Activated effector memory CD4-positive, alpha-beta T cell treated with Interleukin-2 at 50 U/mL for 16 hours (primary cell): Measurements from ENCODE around the gene BORCS5.
A peak's percentile ranks its signal among the peaks of the same experiment; 100 is the strongest.
"Not testable (repeated sequence)": the region's sequence is repeated elsewhere in the genome, so short reads cannot be mapped to it uniquely, and the experiment has no call there.

Source experiments
- DNase-seq: peaks from one replicate; pipeline ENCODE4 v3.0.0-alpha.2; 2020

The BORCS5 gene

DNA sequence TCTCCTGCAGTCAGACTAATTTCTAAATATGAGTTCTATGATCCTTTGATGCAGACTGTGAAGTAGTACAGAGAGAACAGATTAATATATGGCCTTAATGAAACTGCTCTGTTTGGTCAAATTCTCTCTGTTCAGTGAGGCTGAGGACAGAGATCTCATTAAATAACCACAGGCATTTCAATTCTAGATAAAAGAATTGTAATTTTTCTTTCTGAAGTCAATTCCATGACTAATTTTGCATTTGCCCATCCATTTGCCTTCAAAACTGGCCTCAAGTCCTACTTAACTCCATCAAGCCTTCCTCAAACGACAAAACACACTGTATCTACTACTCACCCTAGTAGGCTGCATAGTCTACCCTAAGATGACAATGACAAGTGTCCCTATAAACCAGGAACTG lies 138.7 kb downstream of the BORCS5 start:
- DNase-seq = no peak

GRCh38 chr12:12498210-12498609 lies 141.3 kb downstream of the BORCS5 start:
- DNase-seq = no peak

- no peak for DNase-seq
These were observed 143.2 kb downstream of the BORCS5 start for GRCh38 chr12:12499909-12500604.

DNA sequence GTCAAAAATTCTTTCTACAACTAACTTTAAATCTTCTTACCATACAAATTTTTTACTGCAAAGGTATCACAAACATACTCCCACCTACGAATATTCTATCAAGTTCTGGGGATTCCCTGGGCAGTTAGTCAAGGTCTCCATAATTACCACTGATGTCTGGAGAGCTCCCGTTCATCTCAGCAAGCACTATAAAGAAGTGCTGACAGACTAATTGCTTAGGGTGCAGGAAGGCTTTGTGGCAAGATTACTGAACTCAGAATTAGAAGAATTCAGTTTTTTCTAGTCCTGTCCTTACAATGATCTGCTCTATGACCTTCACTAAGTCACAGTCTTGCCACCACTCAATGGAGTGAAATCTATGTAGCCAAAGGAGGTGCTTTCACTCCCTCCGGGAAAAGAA lies 144.2 kb downstream of the BORCS5 start:
- DNase-seq = no peak

GRCh38 chr12:12502130-12502814 lies 145.4 kb downstream of the BORCS5 start:
- DNase-seq = not testable (repeated sequence)

- no peak for DNase-seq
These were observed 145.9 kb downstream of the BORCS5 start for GRCh38 chr12:12502815-12503151.

GRCh38 chr12:12503384-12504078 lies 146.7 kb downstream of the BORCS5 start:
- peak; percentile 25 for DNase-seq

DNA sequence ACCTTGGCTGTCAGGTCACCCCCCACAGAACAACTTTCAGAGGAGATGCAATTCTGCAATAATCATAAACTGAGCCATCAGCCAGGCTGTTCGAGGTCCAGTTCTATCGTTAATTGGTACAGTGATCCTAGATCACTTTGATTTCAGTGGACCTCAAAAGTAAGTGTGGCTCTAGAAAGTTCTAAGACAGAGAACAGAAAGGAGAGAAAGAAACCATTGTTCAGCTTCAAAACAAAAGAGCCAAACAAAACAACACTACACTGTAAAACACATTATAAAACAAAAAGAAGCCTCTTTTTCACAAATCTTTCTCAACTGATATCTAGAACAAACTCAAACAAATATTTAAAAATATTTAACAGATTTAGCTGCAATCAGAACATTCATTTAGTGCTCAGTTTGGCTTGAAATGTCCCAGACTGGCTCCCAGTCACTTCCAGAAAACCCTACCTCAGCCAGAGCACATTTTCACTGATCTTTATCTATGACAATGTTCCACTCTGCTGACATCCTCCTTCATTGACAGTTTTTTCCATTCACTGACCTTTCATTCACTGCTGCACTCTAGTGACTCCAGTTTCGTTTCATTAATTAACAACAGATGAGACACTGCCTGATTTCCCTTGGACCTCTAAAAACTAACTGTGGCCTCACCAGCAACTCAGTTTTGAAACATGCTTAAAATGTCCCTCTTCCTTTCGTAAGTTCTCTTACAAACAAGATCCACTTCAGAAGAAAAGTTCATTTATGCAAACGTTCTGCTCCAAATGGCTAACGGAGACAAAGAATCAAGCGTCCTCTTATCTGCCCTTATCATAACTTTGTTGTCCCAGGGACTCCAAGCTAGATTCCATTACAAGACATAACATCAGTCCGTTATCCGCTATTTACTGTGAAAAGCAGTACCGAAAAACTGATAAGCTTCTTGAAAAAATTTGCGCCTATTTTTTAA lies 148.9 kb downstream of the BORCS5 start:
- DNase-seq = no peak

GRCh38 chr12:12506496-12506890 lies 149.6 kb downstream of the BORCS5 start:
- DNase-seq = no peak

DNA sequence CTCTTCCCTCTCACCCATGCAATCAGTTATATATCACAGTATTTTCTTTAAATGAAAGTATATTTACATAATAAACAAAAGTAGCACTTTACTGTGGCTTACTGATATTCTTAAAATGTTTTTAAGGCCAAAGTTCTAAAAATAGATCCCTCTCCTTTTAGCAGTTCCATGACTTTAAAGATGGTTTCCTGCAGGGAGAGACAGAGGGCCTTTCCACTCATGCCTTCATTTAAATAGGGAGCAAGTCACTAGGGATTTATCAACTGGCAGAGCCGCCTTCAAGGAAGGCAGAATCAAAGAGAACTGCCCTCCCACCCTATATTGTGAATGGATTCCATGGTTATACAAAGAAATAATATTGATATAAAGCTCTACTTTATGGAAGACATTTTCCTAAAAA lies 150.2 kb downstream of the BORCS5 start:
- no peak for DNase-seq

DNA sequence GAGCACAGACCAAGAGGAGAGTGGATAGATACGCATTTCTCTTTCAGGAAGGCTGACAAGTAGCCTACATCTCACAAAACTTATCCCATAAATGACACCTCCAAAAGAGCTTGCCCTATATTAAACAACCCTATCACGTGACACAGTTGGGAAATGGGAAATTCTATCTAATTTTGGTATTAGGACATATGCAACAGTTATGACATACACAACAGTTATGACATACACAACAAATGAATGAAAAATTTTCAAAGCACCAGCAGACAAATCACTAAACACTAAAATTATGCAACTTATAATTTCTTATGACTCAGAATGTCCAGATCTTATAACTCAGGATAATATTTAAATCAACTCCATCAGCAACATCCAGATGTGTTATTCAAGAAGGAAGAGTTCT lies 151.7 kb downstream of the BORCS5 start:
- DNase-seq = no peak

GRCh38 chr12:12510141-12510540 lies 153.3 kb downstream of the BORCS5 start:
- no peak for DNase-seq

GRCh38 chr12:12510551-12510950 lies 153.7 kb downstream of the BORCS5 start:
- DNase-seq = no peak

DNA sequence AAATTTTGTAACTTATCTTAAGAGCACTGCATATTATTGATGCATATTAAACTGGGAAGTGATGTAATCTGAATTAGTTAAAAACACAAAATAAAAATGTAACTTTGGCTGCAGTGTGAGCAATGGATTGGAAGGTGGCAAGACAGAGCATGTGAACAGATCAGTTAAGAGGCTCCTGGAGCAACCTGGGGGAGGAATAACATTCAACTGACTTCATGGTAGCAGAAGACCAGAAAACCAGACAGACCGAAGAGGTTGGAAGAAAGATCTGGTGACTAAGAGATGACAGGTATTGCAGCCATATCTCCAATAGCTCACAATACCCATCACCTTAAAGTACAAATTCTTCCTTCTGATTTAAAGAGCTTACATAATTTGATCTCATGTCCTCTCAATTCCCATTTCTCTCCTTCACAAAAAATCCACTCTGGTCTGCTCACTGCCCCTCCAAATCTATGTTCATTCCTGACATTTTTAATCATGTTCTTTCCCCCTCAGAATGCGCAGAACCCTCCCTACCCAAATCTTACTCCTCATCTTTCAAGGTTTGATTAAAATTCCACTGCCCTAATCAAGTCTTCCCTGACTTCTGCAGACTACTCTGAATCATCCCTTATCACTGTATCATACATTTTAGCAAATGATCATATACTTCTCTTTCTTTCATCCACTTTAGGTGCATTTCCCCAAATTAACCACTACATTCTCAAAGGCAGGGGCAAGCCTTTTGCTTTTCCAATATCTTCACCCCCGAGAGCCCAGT lies 154.3 kb downstream of the BORCS5 start:
- DNase-seq = no peak

- no peak for DNase-seq
These were observed 155.2 kb downstream of the BORCS5 start for GRCh38 chr12:12511895-12512711.

GRCh38 chr12:12513416-12514006 lies 156.6 kb downstream of the BORCS5 start:
- no peak for DNase-seq

DNA sequence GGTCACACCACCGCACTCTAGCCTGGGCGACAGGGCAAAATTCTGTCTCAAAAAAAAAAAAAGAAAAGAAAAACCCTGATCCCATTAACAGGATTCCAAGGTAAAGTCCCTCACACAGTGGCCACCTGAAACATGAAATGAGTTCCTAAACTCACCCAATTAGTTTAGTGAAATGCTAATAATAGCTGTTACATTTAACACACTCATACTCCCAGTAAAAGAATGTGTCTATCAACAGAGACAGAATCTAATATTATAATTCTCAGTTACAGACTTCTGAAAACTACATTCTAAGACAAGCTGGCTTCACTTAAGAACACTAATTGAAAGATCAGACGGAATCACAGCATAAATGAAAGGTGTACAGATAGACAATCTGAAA lies 161.6 kb downstream of the BORCS5 start:
- no peak for DNase-seq

- no peak for DNase-seq
These were observed 162.0 kb downstream of the BORCS5 start for GRCh38 chr12:12518919-12519318.
